Osteoblast (primary cell): Measurements from ENCODE around the gene ADK. TPM values are rescaled to one million over a fixed set of nuclear protein-coding genes. Genes with fewer than 3 reads are reported as not detected.

Experiments used
- DNase-seq: peaks from one replicate; pipeline ENCODE4 v3.0.0; 2011; ENCODE audit warnings: low spot score, mixed read lengths; ENCODE audit not compliant: insufficient read length; ENCODE audit errors: missing footprints
- H2AFZ ChIP-seq: 2 replicates; pipeline ENCODE4 v1.6.0; 2011; ENCODE audit warnings: mild to moderate bottlenecking, low read length
- H3K27ac ChIP-seq: 2 replicates; pipeline ENCODE4 v1.5.1; 2011; ENCODE audit warnings: mild to moderate bottlenecking, low read depth, low read length, moderate library complexity
- H3K27me3 ChIP-seq: 2 replicates; pipeline ENCODE4 v1.6.0; 2012; ENCODE audit warnings: mild to moderate bottlenecking, control low read depth, inconsistent platforms, low read length, moderate library complexity; ENCODE audit not compliant: insufficient read depth
- H3K36me3 ChIP-seq: 2 replicates; pipeline ENCODE4 v1.5.1; 2011; ENCODE audit warnings: mild to moderate bottlenecking, low read length, control low read depth, moderate library complexity; ENCODE audit not compliant: insufficient read depth
- H3K4me1 ChIP-seq: 2 replicates; pipeline ENCODE4 v1.5.1; 2011; ENCODE audit warnings: mild to moderate bottlenecking, low read length, control low read depth, moderate library complexity; ENCODE audit not compliant: insufficient read depth
- H3K4me2 ChIP-seq: 2 replicates; pipeline ENCODE4 v1.6.0; 2011; ENCODE audit warnings: mild to moderate bottlenecking, low read length; ENCODE audit not compliant: insufficient read depth
- H3K4me3 ChIP-seq: fragments of 200-600 bp; sonication (generic); 3 replicates; pipeline ENCODE4 v1.5.1; 2012; ENCODE audit warnings: mild to moderate bottlenecking, low read length, inconsistent platforms; ENCODE audit not compliant: insufficient read depth
- H3K79me2 ChIP-seq: 2 replicates; pipeline ENCODE4 v1.6.0; 2012; ENCODE audit warnings: mild to moderate bottlenecking, low read length, control low read depth, inconsistent platforms; ENCODE audit not compliant: insufficient read depth
- H3K9me3 ChIP-seq: 2 replicates; pipeline ENCODE4 v1.5.1; 2011; ENCODE audit warnings: low read depth, low read length, control low read depth
- H4K20me1 ChIP-seq: 2 replicates; pipeline ENCODE4 v1.6.0; 2012; ENCODE audit warnings: mild to moderate bottlenecking, low read length, control low read depth; ENCODE audit not compliant: insufficient read depth
- total RNA-seq: library from RNA; depleted of rRNA; stranded (reverse); fragments of >200 nt; gene quantifications from 2 replicates; pipeline ENCODE4 v1.2.3, GENCODE V29; 2012
- TF ChIP-seq, protein P1 (sequence below): IDR thresholded peaks from 2 replicates; pipeline ENCODE4 v1.5.1; 2011; ENCODE audit warnings: mild to moderate bottlenecking, low read depth, low read length, moderate library complexity; ENCODE audit errors: extremely low read depth

ADK gene
- total RNA-seq, 1 donor = 34.0 TPM

DNA sequence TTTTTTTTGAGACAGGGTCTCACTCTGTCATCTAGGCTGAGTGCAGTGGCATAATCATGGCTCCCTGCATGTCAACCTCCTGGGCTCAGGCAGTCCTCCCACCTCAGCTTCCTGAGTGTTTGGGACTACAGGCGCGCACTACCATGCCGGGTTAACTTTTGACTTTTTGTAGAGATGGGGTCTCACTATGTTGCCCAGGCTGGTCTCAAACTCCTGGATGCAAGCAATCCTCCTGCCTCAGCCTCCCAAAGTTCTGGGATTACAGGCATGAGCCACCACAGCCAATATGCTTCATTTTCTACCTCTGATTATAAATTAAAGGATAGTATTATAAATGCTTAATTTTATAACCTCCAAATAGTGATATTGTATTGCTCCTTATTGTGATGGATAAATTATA lies 121.3 kb downstream of the ADK start:
- Histone ChIP-seq H2AFZ (no peak overlapping the region), H4K20me1 (no peaks in the 10 kb centered on the region), H3K79me2 (peaks cover 26% of the 10 kb centered on the region)

DNA sequence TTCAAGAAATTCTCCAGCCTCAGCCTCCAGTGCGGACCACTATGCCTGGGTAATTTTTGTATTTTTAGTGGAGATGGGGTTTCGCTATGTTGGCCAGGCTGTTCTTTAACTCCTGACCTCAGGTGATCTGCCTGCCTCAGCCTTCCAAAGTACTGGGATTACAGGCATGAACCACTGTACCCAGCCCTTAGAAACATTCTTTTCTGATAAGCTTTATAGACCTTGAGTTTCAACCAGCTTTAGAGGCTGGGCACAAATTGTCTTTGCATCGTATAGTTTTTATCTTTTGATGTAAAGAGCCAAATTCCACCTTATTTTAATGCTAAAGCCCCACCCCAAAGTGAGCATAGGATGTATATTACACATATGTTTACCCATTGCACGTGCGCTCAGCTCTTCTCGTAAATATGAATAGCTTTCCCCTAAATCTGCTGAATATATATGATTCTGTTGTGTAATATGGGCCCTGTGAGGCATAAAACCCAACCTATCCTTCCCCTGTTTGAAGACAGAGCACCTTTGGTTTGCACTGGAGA lies 124.8 kb downstream of the ADK start:
- Histone ChIP-seq H3K27me3 (no peaks in the 10 kb centered on the region), H3K4me2 (no peak overlapping the region), H3K4me3 (no peak overlapping the region), H2AFZ (no peak overlapping the region), H3K36me3 (no peaks in the 10 kb centered on the region), H4K20me1 (no peaks in the 10 kb centered on the region), H3K27ac (no peak overlapping the region), H3K9me3 (no peaks in the 10 kb centered on the region), H3K4me1 (no peaks in the 10 kb centered on the region), H3K79me2 (peaks cover 18% of the 10 kb centered on the region)
- TF ChIP-seq, protein P1, sequence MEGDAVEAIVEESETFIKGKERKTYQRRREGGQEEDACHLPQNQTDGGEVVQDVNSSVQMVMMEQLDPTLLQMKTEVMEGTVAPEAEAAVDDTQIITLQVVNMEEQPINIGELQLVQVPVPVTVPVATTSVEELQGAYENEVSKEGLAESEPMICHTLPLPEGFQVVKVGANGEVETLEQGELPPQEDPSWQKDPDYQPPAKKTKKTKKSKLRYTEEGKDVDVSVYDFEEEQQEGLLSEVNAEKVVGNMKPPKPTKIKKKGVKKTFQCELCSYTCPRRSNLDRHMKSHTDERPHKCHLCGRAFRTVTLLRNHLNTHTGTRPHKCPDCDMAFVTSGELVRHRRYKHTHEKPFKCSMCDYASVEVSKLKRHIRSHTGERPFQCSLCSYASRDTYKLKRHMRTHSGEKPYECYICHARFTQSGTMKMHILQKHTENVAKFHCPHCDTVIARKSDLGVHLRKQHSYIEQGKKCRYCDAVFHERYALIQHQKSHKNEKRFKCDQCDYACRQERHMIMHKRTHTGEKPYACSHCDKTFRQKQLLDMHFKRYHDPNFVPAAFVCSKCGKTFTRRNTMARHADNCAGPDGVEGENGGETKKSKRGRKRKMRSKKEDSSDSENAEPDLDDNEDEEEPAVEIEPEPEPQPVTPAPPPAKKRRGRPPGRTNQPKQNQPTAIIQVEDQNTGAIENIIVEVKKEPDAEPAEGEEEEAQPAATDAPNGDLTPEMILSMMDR = no peak
- DNase-seq = no peak

More for the DNA sequence above, 121.3 kb downstream of the ADK start:
- Histone ChIP-seq H3K36me3 (no peaks in the 10 kb centered on the region), H3K27ac (no peak overlapping the region), H3K4me3 (no peak overlapping the region), H3K4me2 (no peak overlapping the region), H3K27me3 (no peaks in the 10 kb centered on the region), H3K9me3 (no peaks in the 10 kb centered on the region), H3K4me1 (no peaks in the 10 kb centered on the region)
- no peak for DNase-seq
- TF ChIP-seq, protein P1 = no peak

DNA sequence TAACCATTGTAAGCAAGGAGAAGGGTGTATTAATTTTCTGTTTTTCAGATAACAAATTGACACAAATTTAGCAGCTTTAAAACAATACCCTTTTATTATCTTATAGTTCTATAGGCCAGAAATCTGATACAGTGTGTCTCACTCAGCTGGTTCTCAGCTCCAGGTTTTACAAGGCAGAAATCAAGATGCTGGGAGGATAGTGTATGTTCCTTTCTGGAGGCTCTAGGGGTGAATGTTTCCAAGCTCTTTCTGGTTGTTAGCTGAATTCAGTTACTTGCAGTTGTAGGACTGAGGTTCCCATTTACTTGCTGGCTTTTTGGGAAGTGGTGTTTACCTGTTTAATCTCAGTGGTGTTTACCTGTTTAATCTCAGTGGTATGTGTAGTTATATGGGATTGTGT lies 125.4 kb downstream of the ADK start:
- no peaks in the 10 kb centered on the region for H4K20me1 ChIP-seq
- H3K79me2 ChIP-seq = peaks cover 24% of the 10 kb centered on the region
- H3K4me1 ChIP-seq = no peaks in the 10 kb centered on the region
- DNase-seq = no peak
- no peaks in the 10 kb centered on the region for H3K27me3 ChIP-seq
- no peak overlapping the region for H3K27ac ChIP-seq
- no peaks in the 10 kb centered on the region for H3K36me3 ChIP-seq
- no peak overlapping the region for H3K4me3 ChIP-seq
- H3K9me3 ChIP-seq = no peaks in the 10 kb centered on the region
- H2AFZ ChIP-seq = no peak overlapping the region
- no peak overlapping the region for H3K4me2 ChIP-seq
- TF ChIP-seq, protein P1 = no peak

DNA sequence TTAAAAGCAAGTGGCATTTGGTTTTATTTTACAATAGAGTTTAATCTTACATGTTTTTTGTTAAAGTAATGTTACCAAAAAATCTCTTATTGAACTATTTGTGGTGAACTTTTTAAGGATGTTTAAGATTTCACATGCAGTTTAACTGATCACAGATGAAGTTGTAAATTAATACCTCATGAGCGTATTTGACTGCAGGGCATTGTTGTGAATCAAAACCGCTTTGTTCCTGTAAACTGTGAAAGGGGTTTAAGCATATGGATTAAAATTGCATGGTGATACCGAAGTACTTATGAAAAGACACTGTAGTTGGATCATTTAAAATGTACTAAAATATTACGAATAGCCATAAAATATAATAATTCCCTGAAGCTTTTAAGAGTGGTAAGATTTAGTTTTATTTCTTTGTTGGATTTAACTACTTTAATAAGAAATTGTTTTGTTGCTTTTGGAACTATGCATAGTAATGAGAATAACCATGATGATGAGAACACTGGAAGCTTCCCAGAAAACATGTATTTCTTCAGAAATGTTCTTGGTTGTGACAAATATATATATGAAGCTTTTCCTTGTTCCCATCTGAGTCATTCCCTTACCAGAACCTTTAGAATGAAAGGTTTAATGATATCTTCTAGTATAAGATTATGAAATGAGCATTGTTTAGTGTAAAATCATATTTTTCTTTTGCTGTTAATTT lies 131.3 kb downstream of the ADK start:
- no peak overlapping the region for H3K4me3 ChIP-seq
- DNase-seq = no peak
- peak overlapping the region; percentile 22 for H3K4me2 ChIP-seq
- peaks cover 9% of the 10 kb centered on the region for H3K4me1 ChIP-seq
- H3K9me3 ChIP-seq = peaks cover 3% of the 10 kb centered on the region
- no peaks in the 10 kb centered on the region for H4K20me1 ChIP-seq
- H3K36me3 ChIP-seq = no peaks in the 10 kb centered on the region
- TF ChIP-seq, protein P1 = no peak
- H3K79me2 ChIP-seq = peaks cover 34% of the 10 kb centered on the region
- H2AFZ ChIP-seq = no peak overlapping the region
- H3K27ac ChIP-seq = peak overlapping the region; percentile 59
- H3K27me3 ChIP-seq = no peaks in the 10 kb centered on the region
